PC-3 (cell line): ENCODE results near the gene HMCN2. TPM values are rescaled to one million over a fixed set of nuclear protein-coding genes. Genes with fewer than 3 reads are reported as not detected.

Experiments
- ATAC-seq: fragments of 200-7000 bp; cut with Tn5 transposase; 2 replicates; pipeline ENCODE4 v1.9.1; 2020; ENCODE audit warnings: mild to moderate bottlenecking, moderate library complexity
- BruUV-seq: library from RNA; stranded (reverse); fragments of 400-500 nt; replicated peaks from 2 replicates; lab custom pipeline; 2021; lab: Mats Ljungman, UMichigan
- CTCF ChIA-PET: fragments of 300-600 bp; sonication (Branson Sonifier 250); formaldehyde crosslinking; loops from one replicate; lab custom pipeline; 2022; ENCODE audit warnings: antibody characterized with exemption; lab: Charles Lee
- POLR2A ChIA-PET: fragments of 300-600 bp; sonication (Branson Sonifier 250); formaldehyde crosslinking; loops from one replicate; lab custom pipeline; 2022; ENCODE audit warnings: antibody characterized with exemption; ENCODE audit not compliant: unreplicated experiment; lab: Charles Lee
- DNase-seq: peaks from one replicate; pipeline ENCODE4 v3.0.0-alpha.2; 2015
- H2AFZ ChIP-seq: fragments of 300-600 bp; sonication (generic); 2 replicates; pipeline ENCODE4 v1.6.0; 2016; ENCODE audit warnings: antibody characterized with exemption, low read length
- H3F3A ChIP-seq: fragments of 300-600 bp; sonication (generic); one replicate; pipeline ENCODE4 v1.6.0; 2017; ENCODE audit warnings: antibody characterized with exemption, low read length, control low read depth, mild to moderate bottlenecking; ENCODE audit not compliant: unreplicated experiment
- H3K27ac ChIP-seq: fragments of 300-600 bp; sonication (generic); 2 replicates; pipeline ENCODE4 v1.5.1; 2016; ENCODE audit warnings: mild to moderate bottlenecking, low read length
- H3K27me3 ChIP-seq: fragments of 300-600 bp; sonication (generic); 2 replicates; pipeline ENCODE4 v1.6.1; 2016; ENCODE audit warnings: low read length, mixed read lengths
- H3K36me3 ChIP-seq: fragments of 300-600 bp; sonication (generic); 2 replicates; pipeline ENCODE4 v1.6.1; 2016; ENCODE audit warnings: low read depth, mixed run types, low read length, mixed read lengths
- H3K4me1 ChIP-seq: fragments of 300-600 bp; sonication (generic); 2 replicates; pipeline ENCODE4 v1.5.1; 2016; ENCODE audit warnings: low read length; ENCODE audit not compliant: insufficient read depth
- H3K4me2 ChIP-seq: fragments of 300-600 bp; sonication (generic); 2 replicates; pipeline ENCODE4 v1.6.0; 2016; ENCODE audit warnings: low read length
- H3K4me3 ChIP-seq: fragments of 300-600 bp; sonication (generic); 2 replicates; pipeline ENCODE4 v1.5.1; 2016; ENCODE audit warnings: mild to moderate bottlenecking, low read length, mixed read lengths
- H3K79me2 ChIP-seq: fragments of 300-600 bp; sonication (generic); 2 replicates; pipeline ENCODE4 v1.6.1; 2017; ENCODE audit warnings: low read length, mixed read lengths
- H3K9ac ChIP-seq: fragments of 300-600 bp; sonication (generic); 2 replicates; pipeline ENCODE4 v1.6.0; 2016; ENCODE audit warnings: mild to moderate bottlenecking, low read length
- H3K9me2 ChIP-seq: fragments of 300-600 bp; sonication (generic); replicated peaks from 2 replicates; pipeline ENCODE4 v1.6.1; 2016; ENCODE audit warnings: mixed run types, low read length, mixed read lengths
- H3K9me3 ChIP-seq: fragments of 300-600 bp; sonication (generic); 2 replicates; pipeline ENCODE4 v1.6.1; 2016; ENCODE audit warnings: low read length, mixed read lengths
- H4K20me1 ChIP-seq: fragments of 300-600 bp; sonication (generic); 2 replicates; pipeline ENCODE4 v1.6.1; 2016; ENCODE audit warnings: low read length, mixed read lengths
- CTCF ChIP-seq: fragments of 300-600 bp; sonication (generic); conservative IDR thresholded peaks from 2 replicates; pipeline ENCODE4 v1.5.1; 2017; ENCODE audit warnings: antibody characterized with exemption, low read depth, mild to moderate bottlenecking, low read length
- EZH2 ChIP-seq: fragments of 300-600 bp; sonication (generic); IDR thresholded peaks from one replicate; pipeline ENCODE4 v1.6.1; 2017; ENCODE audit warnings: antibody characterized with exemption, mild to moderate bottlenecking, low read length; ENCODE audit not compliant: unreplicated experiment
- EZH2phosphoT487 ChIP-seq: fragments of 300-600 bp; sonication (generic); IDR thresholded peaks from 2 replicates; pipeline ENCODE4 v1.6.1; 2018; ENCODE audit warnings: mild to moderate bottlenecking, antibody characterized with exemption, low read length, borderline replicate concordance
- intact Hi-C: fragments of 100-400 bp; cut with micrococcal nuclease; formaldehyde crosslinking; loops from 2 replicates; pipeline ENCODE4 v1.9.0; 2023
- total RNA-seq: library from RNA; depleted of rRNA; stranded (reverse); fragments of >200 nt; gene quantifications from 2 replicates; pipeline ENCODE4 v1.2.3, GENCODE V29; 2014

The HMCN2 gene
- total RNA-seq, 1 experiment from 2014 or later, result 0.11 TPM

DNA sequence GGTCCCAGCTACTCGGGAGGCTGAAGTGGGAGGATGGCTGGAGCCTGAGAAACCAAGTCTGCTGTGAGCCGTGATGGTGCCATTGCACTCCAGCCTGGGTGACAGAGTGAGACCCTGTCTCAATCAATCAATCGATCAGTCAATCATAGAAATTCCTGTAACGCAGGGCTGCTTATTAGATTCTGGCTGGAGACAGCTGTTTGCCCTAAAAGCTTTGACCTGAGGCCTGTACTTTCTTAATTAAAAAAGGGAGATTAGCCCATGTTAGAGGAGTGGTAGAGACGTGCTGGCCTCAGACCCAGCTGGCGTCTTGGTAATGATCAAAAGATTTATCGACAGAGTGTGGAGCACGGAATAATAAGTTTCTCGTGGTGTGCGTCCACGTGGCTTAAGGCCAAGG lies 40.5 kb upstream of the HMCN2 start:
- H3K9ac ChIP-seq, result no peak overlapping the region
- DNase-seq (no peak), ATAC-seq (no peak)
- H3K27me3 ChIP-seq, result no peaks in the 10 kb centered on the region
- no peaks in the 10 kb centered on the region for H3K9me2 ChIP-seq
- H3K4me2 ChIP-seq, result no peak overlapping the region
- no peak overlapping the region for H3K4me3 ChIP-seq
- peaks cover 17% of the 10 kb centered on the region; the same call in 1 of the 2 replicates for H3K36me3 ChIP-seq
- no peak overlapping the region for H2AFZ ChIP-seq
- intact Hi-C loops, result no loop called here
- POLR2A ChIA-PET, result no interaction called here
- H3F3A ChIP-seq, result no peaks in the 10 kb centered on the region
- no peaks in the 10 kb centered on the region for H3K79me2 ChIP-seq
- H4K20me1 ChIP-seq, result no peaks in the 10 kb centered on the region
- CTCF ChIA-PET, result no interaction called here
- H3K27ac ChIP-seq, result no peak overlapping the region
- TF ChIP-seq EZH2phosphoT487, result no peak
- no peaks in the 10 kb centered on the region for H3K9me3 ChIP-seq
- no TSS peak for BruUV-seq
- H3K4me1 ChIP-seq, result no peaks in the 10 kb centered on the region

- TF ChIP-seq CTCF (no peak), EZH2phosphoT487 (no peak), EZH2 (no peak)
- intact Hi-C loops, result no loop called here
- POLR2A ChIA-PET, result no interaction called here
Measured at GRCh38 chr9:130225586-130225985, 40.0 kb upstream of the HMCN2 start.

GRCh38 chr9:130226112-130226511 lies 39.4 kb upstream of the HMCN2 start:
- H4K20me1 ChIP-seq, result no peaks in the 10 kb centered on the region
- CTCF ChIA-PET, result no interaction called here
- intact Hi-C loops, result no loop called here
- no peak overlapping the region for H3K4me2 ChIP-seq
- no peaks in the 10 kb centered on the region for H3K27me3 ChIP-seq
- BruUV-seq, result no TSS peak
- no peaks in the 10 kb centered on the region for H3K9me3 ChIP-seq
- no peak overlapping the region for H3K27ac ChIP-seq
- ATAC-seq, result no peak
- H3F3A ChIP-seq, result no peaks in the 10 kb centered on the region
- no peaks in the 10 kb centered on the region for H3K79me2 ChIP-seq
- POLR2A ChIA-PET, result no interaction called here
- no peaks in the 10 kb centered on the region for H3K4me1 ChIP-seq
- no peak overlapping the region for H2AFZ ChIP-seq
- no peak for DNase-seq
- H3K9ac ChIP-seq, result no peak overlapping the region
- TF ChIP-seq EZH2 (no peak), EZH2phosphoT487 (no peak), CTCF (no peak)
- no peak overlapping the region for H3K4me3 ChIP-seq
- no peaks in the 10 kb centered on the region for H3K9me2 ChIP-seq
- peaks cover 17% of the 10 kb centered on the region; the same call in 1 of the 2 replicates for H3K36me3 ChIP-seq

More at GRCh38 chr9:130225586-130225985, 40.0 kb upstream of the HMCN2 start:
- no peak overlapping the region for H3K27ac ChIP-seq
- CTCF ChIA-PET, result no interaction called here
- no peak for ATAC-seq
- no peaks in the 10 kb centered on the region for H3K4me1 ChIP-seq
- DNase-seq, result no peak
- H3K4me3 ChIP-seq, result no peak overlapping the region
- no peak overlapping the region for H2AFZ ChIP-seq
- H3K9me3 ChIP-seq, result no peaks in the 10 kb centered on the region
- H3K79me2 ChIP-seq, result no peaks in the 10 kb centered on the region
- no TSS peak for BruUV-seq
- H4K20me1 ChIP-seq, result no peaks in the 10 kb centered on the region
- H3F3A ChIP-seq, result no peaks in the 10 kb centered on the region
- no peaks in the 10 kb centered on the region for H3K9me2 ChIP-seq
- H3K36me3 ChIP-seq, result peaks cover 17% of the 10 kb centered on the region; the same call in 1 of the 2 replicates
- no peak overlapping the region for H3K4me2 ChIP-seq
- no peaks in the 10 kb centered on the region for H3K27me3 ChIP-seq
- no peak overlapping the region for H3K9ac ChIP-seq
